Stimulated activated CD4-positive, alpha-beta T cell treated with anti-CD3 and anti-CD28 coated beads, Interleukin-1b, Interleukin-23, amount 100 ng/mL, for 24 hours (primary cell): ENCODE measurements around the gene FAM98B.

Experiments used
- DNase-seq, 4 experiments: peaks; one replicate each; pipeline ENCODE4 v3.0.0-alpha.2; 2020; ENCODE audit warnings: low read depth in 4 of 4, low spot score in 1 of 4

FAM98B gene

GRCh38 chr15:38461066-38461833, 7.3 kb downstream of the FAM98B start:
- DNase-seq = no peak

GRCh38 chr15:38463893-38464292, 10.0 kb downstream of the FAM98B start:
- DNase-seq = no peak

GRCh38 chr15:38464675-38465074, 10.7 kb downstream of the FAM98B start:
- no peak for DNase-seq

GRCh38 chr15:38470816-38471215, 16.9 kb downstream of the FAM98B start:
- no peak for DNase-seq

GRCh38 chr15:38471974-38472373, 18.0 kb downstream of the FAM98B start:
- no peak for DNase-seq

GRCh38 chr15:38474155-38474757, 20.3 kb downstream of the FAM98B start:
- DNase-seq = no peak

GRCh38 chr15:38475361-38475760, 21.4 kb downstream of the FAM98B start:
- DNase-seq = no peak

- DNase-seq = no peak
Measured at GRCh38 chr15:38476120-38476519, 22.2 kb downstream of the FAM98B start.

- no peak for DNase-seq
Measured at GRCh38 chr15:38477637-38478036, 23.7 kb downstream of the FAM98B start.

GRCh38 chr15:38479266-38479665, 25.3 kb downstream of the FAM98B start:
- DNase-seq = no peak

GRCh38 chr15:38479756-38480155, 25.8 kb downstream of the FAM98B start:
- no peak for DNase-seq

GRCh38 chr15:38481113-38481512, 27.2 kb downstream of the FAM98B start:
- no peak for DNase-seq

GRCh38 chr15:38481761-38482160, 27.8 kb downstream of the FAM98B start:
- DNase-seq = no peak

- DNase-seq = no peak
Measured at GRCh38 chr15:38482572-38482971, 28.6 kb downstream of the FAM98B start.

- DNase-seq = no peak
Measured at GRCh38 chr15:38486936-38487335, 33.0 kb downstream of the FAM98B start.

GRCh38 chr15:38487378-38487777, 33.5 kb downstream of the FAM98B start:
- no peak for DNase-seq

GRCh38 chr15:38490242-38490922, 36.5 kb downstream of the FAM98B start:
- DNase-seq = no peak

- no peak for DNase-seq
Measured at GRCh38 chr15:38496151-38496550, 42.2 kb downstream of the FAM98B start.

GRCh38 chr15:38499651-38500050, 45.7 kb downstream of the FAM98B start:
- DNase-seq = no peak

- no peak for DNase-seq
Measured at GRCh38 chr15:38503496-38503895, 49.6 kb downstream of the FAM98B start.

GRCh38 chr15:38504680-38505467, 50.9 kb downstream of the FAM98B start:
- no peak for DNase-seq
